HUES64 (cell line): Measurements from ENCODE around the gene ATP2C2.
"Not testable (repeated sequence)": the region's sequence is repeated elsewhere in the genome, so short reads cannot be mapped to it uniquely, and the experiment has no call there.

ENCODE experiments used
- H3K27ac ChIP-seq: 2 replicates; pipeline ENCODE4 v1.7.0; 2013; ENCODE audit warnings: low read depth, low read length, inconsistent platforms
- H3K27me3 ChIP-seq: 2 replicates; pipeline ENCODE4 v1.6.1; 2013; ENCODE audit warnings: mild to moderate bottlenecking, low read length; ENCODE audit not compliant: insufficient read depth
- H3K36me3 ChIP-seq: 2 replicates; pipeline ENCODE4 v1.6.1; 2013; ENCODE audit warnings: mild to moderate bottlenecking, low read length; ENCODE audit not compliant: insufficient read depth
- H3K4me1 ChIP-seq: 2 replicates; pipeline ENCODE4 v1.6.1; 2013; ENCODE audit warnings: mild to moderate bottlenecking, low read length, moderate library complexity; ENCODE audit not compliant: insufficient read depth
- H3K4me3 ChIP-seq: 2 replicates; pipeline ENCODE4 v1.5.1; 2013; ENCODE audit warnings: mild to moderate bottlenecking, low read length, moderate library complexity
- H3K9ac ChIP-seq: 2 replicates; pipeline ENCODE4 v1.6.1; 2013; ENCODE audit warnings: mild to moderate bottlenecking, low read depth, low read length
- H3K9me3 ChIP-seq: 2 replicates; pipeline ENCODE4 v1.6.1; 2013; ENCODE audit warnings: low read depth, low read length; ENCODE audit not compliant: insufficient read depth
- WGBS: fragments of 150-250, 120-280 bp; methylation state at CpG from one replicate; pipeline ENCODE4 v1.1.7; 2013; ENCODE audit warnings: missing lambda C conversion rate; 5-methylcytosine and 5-hydroxymethylcytosine counted together

ATP2C2 gene

GRCh38 chr16:84446596-84447392 lies 78.5 kb downstream of the ATP2C2 start:
- Histone ChIP-seq H3K27ac (no peak overlapping the region), H3K4me3 (no peak overlapping the region), H3K4me1 (no peaks in the 10 kb centered on the region), H3K27me3 (no peaks in the 10 kb centered on the region), H3K9ac (no peak overlapping the region), H3K36me3 (no peaks in the 10 kb centered on the region), H3K9me3 (no peaks in the 10 kb centered on the region)
- 90% methylated on average over 14 of the region's 14 CpGs for WGBS

GRCh38 chr16:84448444-84448843 lies 80.1 kb downstream of the ATP2C2 start:
- no peaks in the 10 kb centered on the region for H3K36me3 ChIP-seq
- no peaks in the 10 kb centered on the region for H3K9me3 ChIP-seq
- no peaks in the 10 kb centered on the region for H3K27me3 ChIP-seq
- no peak overlapping the region for H3K9ac ChIP-seq
- H3K4me3 ChIP-seq: no peak overlapping the region
- no peaks in the 10 kb centered on the region for H3K4me1 ChIP-seq
- WGBS: 95% methylated on average over 10 of the region's 10 CpGs
- H3K27ac ChIP-seq: no peak overlapping the region

GRCh38 chr16:84449156-84450140 lies 81.1 kb downstream of the ATP2C2 start:
- WGBS: 92% methylated on average over 38 of the region's 38 CpGs
- H3K9me3 ChIP-seq: no peaks in the 10 kb centered on the region
- no peaks in the 10 kb centered on the region for H3K27me3 ChIP-seq
- H3K9ac ChIP-seq: no peak overlapping the region; the same call in 1 of the 2 replicates
- H3K27ac ChIP-seq: no peak overlapping the region
- H3K4me3 ChIP-seq: no peak overlapping the region
- no peaks in the 10 kb centered on the region for H3K36me3 ChIP-seq
- H3K4me1 ChIP-seq: no peaks in the 10 kb centered on the region

GRCh38 chr16:84450176-84450865 lies 82.0 kb downstream of the ATP2C2 start:
- WGBS: 89% methylated on average over 11 of the region's 11 CpGs
- H3K9ac ChIP-seq: no peak overlapping the region
- H3K27me3 ChIP-seq: no peaks in the 10 kb centered on the region

GRCh38 chr16:84451010-84451676 lies 82.8 kb downstream of the ATP2C2 start:
- 85% methylated on average over 9 of the region's 9 CpGs for WGBS
- H3K9ac ChIP-seq, H3K4me3 ChIP-seq, H3K36me3 ChIP-seq, H3K4me1 ChIP-seq, H3K27me3 ChIP-seq, H3K27ac ChIP-seq, H3K9me3 ChIP-seq: not testable (repeated sequence)

More at GRCh38 chr16:84450176-84450865, 82.0 kb downstream of the ATP2C2 start:
- Histone ChIP-seq H3K36me3 (no peaks in the 10 kb centered on the region), H3K27ac (no peak overlapping the region), H3K4me1 (no peaks in the 10 kb centered on the region), H3K4me3 (no peak overlapping the region), H3K9me3 (no peaks in the 10 kb centered on the region)

GRCh38 chr16:84451781-84452180 lies 83.4 kb downstream of the ATP2C2 start:
- H3K9ac ChIP-seq: no peak overlapping the region
- WGBS: 81% methylated on average over 17 of the region's 17 CpGs

GRCh38 chr16:84453061-84453752 lies 84.9 kb downstream of the ATP2C2 start:
- no peaks in the 10 kb centered on the region for H3K4me1 ChIP-seq
- WGBS: 91% methylated on average over 34 of the region's 34 CpGs
- H3K9ac ChIP-seq: no peak overlapping the region
- no peak overlapping the region for H3K4me3 ChIP-seq
- H3K27ac ChIP-seq: no peak overlapping the region
- no peaks in the 10 kb centered on the region for H3K36me3 ChIP-seq
- no peaks in the 10 kb centered on the region for H3K9me3 ChIP-seq
- no peaks in the 10 kb centered on the region for H3K27me3 ChIP-seq

More at GRCh38 chr16:84451781-84452180, 83.4 kb downstream of the ATP2C2 start:
- no peaks in the 10 kb centered on the region for H3K36me3 ChIP-seq
- no peak overlapping the region for H3K27ac ChIP-seq
- no peaks in the 10 kb centered on the region for H3K4me1 ChIP-seq
- H3K4me3 ChIP-seq: no peak overlapping the region
- H3K9me3 ChIP-seq: no peaks in the 10 kb centered on the region
- no peaks in the 10 kb centered on the region for H3K27me3 ChIP-seq

- 92% methylated on average over 13 of the region's 13 CpGs for WGBS
- no peaks in the 10 kb centered on the region for H3K9me3 ChIP-seq
- no peak overlapping the region for H3K9ac ChIP-seq
- H3K36me3 ChIP-seq: no peaks in the 10 kb centered on the region
- H3K4me1 ChIP-seq: no peaks in the 10 kb centered on the region
- no peak overlapping the region for H3K27ac ChIP-seq
- no peaks in the 10 kb centered on the region for H3K27me3 ChIP-seq
- no peak overlapping the region for H3K4me3 ChIP-seq
These were observed 86.3 kb downstream of the ATP2C2 start for GRCh38 chr16:84454611-84455010.

- Histone ChIP-seq H3K4me3 (no peak overlapping the region), H3K27me3 (no peaks in the 10 kb centered on the region), H3K27ac (no peak overlapping the region), H3K9me3 (no peaks in the 10 kb centered on the region), H3K36me3 (no peaks in the 10 kb centered on the region), H3K4me1 (no peaks in the 10 kb centered on the region), H3K9ac (no peak overlapping the region)
- WGBS: 95% methylated on average over 9 of the region's 9 CpGs
These were observed 86.7 kb downstream of the ATP2C2 start for GRCh38 chr16:84455031-84455430.
